Hematopoietic multipotent progenitor cell (in vitro differentiated cells): ENCODE measurements around the gene SLC25A48. TPM values are rescaled to one million over a fixed set of nuclear protein-coding genes. Genes with fewer than 3 reads are reported as not detected.
"Not testable (repeated sequence)": the region's sequence is repeated elsewhere in the genome, so short reads cannot be mapped to it uniquely, and the experiment has no call there.

Experiments
- DNase-seq, 3 donors: peaks; one replicate each; pipeline ENCODE4 v3.0.0-alpha.2; 2011 to 2015; ENCODE audit warnings: low read depth in 2 of 3, low spot score in 2 of 3
- total RNA-seq: library from RNA; depleted of rRNA; stranded (reverse); fragments of >200 nt; gene quantifications from one replicate; pipeline ENCODE4 v1.2.3, GENCODE V29; 2012

SLC25A48 gene
- total RNA-seq, 1 donor = under 0.01 TPM

- DNase-seq = peak in 2 of 3 donors; percentile 65 to 81
Measured at GRCh38 chr5:135829681-135830383, 4.6 kb upstream of the SLC25A48 start.

- no peak for DNase-seq
Measured at GRCh38 chr5:135830384-135830700, 4.1 kb upstream of the SLC25A48 start.

GRCh38 chr5:135830876-135831275, 3.6 kb upstream of the SLC25A48 start:
- DNase-seq = no peak

- DNase-seq = no peak
Measured at GRCh38 chr5:135831439-135831838, 3.0 kb upstream of the SLC25A48 start.

GRCh38 chr5:135831851-135832555, 2.5 kb upstream of the SLC25A48 start:
- no peak for DNase-seq

- no peak for DNase-seq
Measured at GRCh38 chr5:135832941-135833920, 1.2 kb upstream of the SLC25A48 start.

GRCh38 chr5:135833961-135834638, 363 bp upstream of the SLC25A48 start:
- DNase-seq = no peak

GRCh38 chr5:135835766-135836165, 1.3 kb downstream of the SLC25A48 start:
- DNase-seq = no peak

GRCh38 chr5:135838395-135838794, 3.9 kb downstream of the SLC25A48 start:
- DNase-seq = not testable (repeated sequence)

GRCh38 chr5:135839566-135839965, 5.1 kb downstream of the SLC25A48 start:
- DNase-seq = no peak

- DNase-seq = no peak
Measured at GRCh38 chr5:135840959-135841358, 6.5 kb downstream of the SLC25A48 start.

- no peak for DNase-seq
Measured at GRCh38 chr5:135842737-135843136, 8.3 kb downstream of the SLC25A48 start.

GRCh38 chr5:135843571-135844337, 9.3 kb downstream of the SLC25A48 start:
- DNase-seq = no peak

- no peak for DNase-seq
Measured at GRCh38 chr5:135846311-135846710, 11.8 kb downstream of the SLC25A48 start.

GRCh38 chr5:135847976-135848375, 13.5 kb downstream of the SLC25A48 start:
- no peak for DNase-seq

- no peak for DNase-seq
Measured at GRCh38 chr5:135850231-135850630, 15.8 kb downstream of the SLC25A48 start.

- DNase-seq = no peak
Measured at GRCh38 chr5:135850671-135851070, 16.2 kb downstream of the SLC25A48 start.

- DNase-seq = no peak
Measured at GRCh38 chr5:135851186-135851914, 16.9 kb downstream of the SLC25A48 start.
